ENCODE measurements around the gene SV2B.

Gene SV2B

DNA sequence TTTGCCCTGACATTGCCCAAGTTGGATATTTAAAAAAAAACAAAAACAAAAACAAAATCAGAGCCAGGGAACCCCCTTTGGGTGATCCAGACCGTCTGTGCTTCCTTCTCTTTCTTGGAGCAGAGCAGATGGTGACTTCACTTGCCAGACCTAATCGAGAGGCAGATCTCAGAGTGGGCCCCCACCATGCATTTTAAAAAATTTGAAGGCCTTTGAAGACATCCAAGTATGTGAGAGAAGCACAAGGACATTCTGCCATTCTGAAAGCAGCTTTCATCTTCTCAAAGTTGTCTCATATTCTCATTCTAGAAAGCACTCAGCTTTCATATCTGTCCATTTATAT lies 93.3 kb downstream of the SV2B start:
- no peak for DNase-seq (ENCODE audit: low read depth)

DNA sequence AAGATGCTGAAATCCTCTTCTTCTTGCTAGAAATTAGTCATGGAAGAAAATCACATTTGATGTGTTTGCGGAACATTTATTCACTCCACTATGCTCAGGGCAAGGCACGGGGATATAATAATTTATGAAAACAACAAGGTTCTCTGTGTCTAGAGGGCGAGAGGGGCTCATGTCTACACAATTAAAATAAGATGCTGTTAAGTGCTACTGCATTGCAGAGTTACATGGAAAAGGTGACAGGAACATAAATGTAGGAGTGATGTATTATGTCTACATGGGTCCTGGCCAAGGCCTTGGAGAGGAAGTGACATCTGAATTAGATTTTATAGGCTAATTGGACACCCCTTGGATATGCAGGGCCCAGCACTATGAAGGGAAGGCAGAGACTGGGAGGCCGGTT lies 96.1 kb downstream of the SV2B start:
- DNase-seq (ENCODE audit: low read depth), result no peak

DNA sequence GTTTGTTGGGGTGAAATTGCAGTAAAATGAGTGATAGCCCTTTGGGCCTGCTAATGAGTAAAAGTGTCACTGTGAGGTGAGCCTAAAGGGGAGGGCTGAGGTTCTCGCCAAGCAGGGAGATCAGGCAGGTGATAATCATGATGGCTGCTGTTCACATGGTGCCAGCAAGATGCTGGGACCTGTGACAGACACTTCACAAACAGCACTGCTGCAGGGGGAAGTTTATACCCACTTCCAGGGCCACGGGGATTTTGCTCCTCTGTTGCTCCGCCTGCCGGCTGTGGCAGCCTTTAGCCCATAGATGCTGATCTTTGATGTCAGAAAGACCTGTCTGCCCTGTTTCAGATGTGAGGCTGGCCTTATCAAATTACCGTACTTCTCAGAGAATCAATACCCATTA lies 96.7 kb downstream of the SV2B start:
- no peak for DNase-seq (ENCODE audit: low read depth)

DNA sequence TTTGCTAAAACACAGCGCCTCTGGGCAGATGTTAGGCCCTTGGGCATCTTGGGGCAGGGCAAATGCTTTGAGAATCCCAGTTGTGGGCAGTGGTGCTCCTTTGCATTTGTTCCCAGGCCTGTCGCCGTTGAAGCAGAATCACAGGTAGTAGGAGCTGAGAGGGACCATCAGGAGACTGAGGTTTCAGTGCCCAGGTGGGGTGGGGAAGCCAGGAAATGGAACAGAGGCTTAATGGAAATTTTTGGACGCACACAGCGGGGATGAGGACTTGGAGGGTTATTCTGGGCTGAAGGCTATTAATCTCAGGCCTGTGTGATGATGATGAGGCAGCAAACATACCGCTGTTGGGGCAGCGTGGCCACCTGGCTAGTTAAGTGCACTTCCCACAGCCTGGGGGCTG lies 99.5 kb downstream of the SV2B start:
- no peak for DNase-seq (ENCODE audit: low read depth)

DNA sequence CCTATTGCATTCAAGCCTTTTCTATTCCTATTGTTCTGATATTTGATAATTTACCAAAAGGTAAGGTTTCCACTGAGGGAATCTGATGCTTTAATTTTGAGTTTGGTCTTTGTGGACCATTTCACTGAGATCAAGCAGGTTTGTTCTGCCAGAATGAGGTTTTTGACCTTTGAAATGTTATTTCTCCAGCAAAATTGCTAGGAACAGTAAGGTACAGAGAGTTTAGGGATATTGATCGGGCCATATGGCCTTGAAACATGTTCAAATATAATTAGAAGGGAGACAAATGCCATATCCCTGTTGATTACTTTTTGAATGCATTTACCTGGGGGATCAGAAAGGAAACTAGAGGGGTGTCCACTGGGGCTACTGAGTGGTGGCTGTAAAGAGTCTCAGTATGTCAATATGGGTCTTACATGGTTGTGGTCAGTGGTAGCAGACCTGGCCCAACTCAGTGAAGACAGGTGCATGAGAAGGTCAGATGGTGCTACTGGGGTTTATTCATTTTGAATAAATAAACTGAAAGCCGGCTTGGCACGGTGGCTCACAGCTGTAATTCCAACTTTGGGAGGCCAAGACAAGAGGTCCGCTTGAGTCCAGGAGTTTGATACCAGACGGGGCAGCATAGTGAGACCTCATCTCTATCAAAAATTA lies 100.2 kb downstream of the SV2B start:
- no peak for DNase-seq (ENCODE audit: low read depth)

DNA sequence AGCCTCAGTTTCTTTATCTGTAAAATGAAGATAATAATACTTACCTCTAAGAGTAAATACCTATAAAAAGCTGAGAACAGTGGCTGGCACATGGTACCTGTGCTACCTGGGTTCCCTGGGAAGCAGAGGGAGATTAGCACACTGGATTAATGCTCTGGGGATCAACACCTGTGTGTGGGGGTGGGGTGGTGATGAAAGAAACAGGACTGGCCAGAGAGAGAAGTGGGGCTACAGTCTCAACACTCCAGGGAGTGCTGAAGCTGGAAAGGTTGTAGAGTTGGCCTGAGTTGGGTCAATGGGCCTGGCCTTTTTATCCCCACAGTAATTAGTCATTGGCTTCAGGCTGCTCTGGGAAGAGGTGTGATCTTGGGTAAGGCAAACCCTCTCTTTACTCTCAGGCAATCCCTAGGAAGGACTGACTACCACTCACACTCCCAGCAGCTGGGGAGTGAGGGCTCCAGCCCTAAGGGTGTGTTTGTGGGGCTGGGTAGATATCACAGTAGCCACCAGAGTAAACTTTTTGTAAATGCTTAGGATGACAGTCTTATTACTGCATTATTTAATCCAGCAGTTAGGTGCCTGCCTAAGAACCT lies 102.5 kb downstream of the SV2B start:
- DNase-seq (ENCODE audit: low read depth), result no peak

DNA sequence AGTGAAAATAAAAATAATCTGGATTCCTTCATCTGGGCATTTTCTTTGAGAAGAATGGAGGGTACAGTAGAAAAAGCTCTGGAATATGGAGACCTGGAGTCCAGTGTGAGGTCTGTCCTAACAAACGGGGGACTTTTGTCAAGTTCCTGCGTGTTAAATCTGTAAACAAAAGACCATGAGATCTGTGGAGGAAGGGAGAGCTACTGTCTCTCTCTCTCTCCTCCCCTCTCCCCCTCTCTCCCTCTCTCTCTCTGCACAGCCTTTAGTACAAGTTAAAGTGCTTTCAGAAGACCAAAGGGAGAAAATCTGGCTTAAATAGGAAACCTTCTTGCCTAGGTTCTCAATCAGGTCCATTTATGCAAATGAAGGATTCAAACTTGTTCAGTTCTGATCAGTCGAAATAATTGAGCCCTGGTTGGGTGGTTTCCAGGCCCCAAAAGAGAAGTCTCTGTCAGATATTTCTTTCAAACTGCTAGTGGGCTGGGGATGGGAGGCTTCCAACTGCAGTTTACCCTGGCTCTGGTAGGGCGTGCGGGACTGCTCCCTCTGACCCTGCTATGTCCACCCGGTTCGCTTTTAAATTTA lies 103.7 kb downstream of the SV2B start:
- DNase-seq (ENCODE audit: low read depth), result no peak

DNA sequence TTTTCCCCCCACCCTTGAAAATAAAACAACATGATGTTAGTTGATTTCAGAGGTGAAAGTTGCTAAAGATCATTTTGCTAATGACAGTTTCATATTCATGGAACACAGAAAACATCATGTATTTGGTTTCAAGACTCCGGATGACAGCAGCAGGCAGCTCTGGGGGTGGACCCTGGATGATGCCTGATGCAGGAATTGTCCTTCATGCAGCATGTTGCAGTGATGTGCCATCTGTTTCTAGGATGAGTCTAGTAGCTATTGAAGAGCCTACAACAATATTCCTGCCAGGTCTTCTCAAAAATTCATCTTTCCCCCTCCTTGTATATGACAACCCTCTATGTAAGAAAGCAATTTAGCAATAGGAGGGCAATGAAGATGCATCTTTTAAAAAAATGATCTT lies 108.3 kb downstream of the SV2B start:
- no peak for DNase-seq (ENCODE audit: low read depth)

DNA sequence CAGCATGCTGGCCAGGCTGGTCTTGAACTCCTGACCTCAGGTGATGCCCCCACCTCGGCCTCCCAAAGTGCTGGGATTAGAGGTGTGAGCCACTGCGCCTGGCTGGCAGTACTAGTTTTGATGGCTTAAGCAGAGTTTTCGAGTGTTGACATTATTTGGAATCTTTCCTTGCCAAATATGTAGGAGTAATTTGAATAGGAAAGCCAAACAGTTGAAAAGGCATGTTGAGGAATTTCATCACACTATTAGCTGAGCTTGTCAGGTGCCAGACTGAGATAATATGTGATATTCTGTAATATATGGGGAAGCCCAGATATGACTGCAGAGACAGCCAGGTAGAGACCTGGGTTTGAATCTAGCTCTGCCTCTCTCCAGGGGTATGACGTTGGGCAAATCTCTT lies 109.3 kb downstream of the SV2B start:
- no peak for DNase-seq (ENCODE audit: low read depth)

DNA sequence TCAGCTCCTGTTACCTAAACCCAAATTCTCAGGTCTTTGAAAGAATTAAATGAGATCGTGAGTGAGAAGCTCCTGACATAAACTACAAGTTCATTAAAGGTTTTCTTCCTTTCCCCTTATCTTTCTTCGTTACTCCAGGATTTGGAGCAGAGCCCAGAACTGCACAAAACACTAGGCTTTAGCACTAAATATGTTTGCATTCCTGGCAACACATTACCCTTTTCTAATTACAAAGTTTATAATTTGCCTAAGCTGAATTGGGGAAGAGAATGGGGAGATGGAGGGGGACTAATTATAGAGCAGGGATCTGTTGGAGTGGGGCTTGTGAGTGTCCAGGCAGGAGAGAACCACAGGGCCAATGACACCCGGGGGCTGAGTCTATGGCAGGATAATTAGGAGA lies 109.7 kb downstream of the SV2B start:
- no peak for DNase-seq (ENCODE audit: low read depth)

DNA sequence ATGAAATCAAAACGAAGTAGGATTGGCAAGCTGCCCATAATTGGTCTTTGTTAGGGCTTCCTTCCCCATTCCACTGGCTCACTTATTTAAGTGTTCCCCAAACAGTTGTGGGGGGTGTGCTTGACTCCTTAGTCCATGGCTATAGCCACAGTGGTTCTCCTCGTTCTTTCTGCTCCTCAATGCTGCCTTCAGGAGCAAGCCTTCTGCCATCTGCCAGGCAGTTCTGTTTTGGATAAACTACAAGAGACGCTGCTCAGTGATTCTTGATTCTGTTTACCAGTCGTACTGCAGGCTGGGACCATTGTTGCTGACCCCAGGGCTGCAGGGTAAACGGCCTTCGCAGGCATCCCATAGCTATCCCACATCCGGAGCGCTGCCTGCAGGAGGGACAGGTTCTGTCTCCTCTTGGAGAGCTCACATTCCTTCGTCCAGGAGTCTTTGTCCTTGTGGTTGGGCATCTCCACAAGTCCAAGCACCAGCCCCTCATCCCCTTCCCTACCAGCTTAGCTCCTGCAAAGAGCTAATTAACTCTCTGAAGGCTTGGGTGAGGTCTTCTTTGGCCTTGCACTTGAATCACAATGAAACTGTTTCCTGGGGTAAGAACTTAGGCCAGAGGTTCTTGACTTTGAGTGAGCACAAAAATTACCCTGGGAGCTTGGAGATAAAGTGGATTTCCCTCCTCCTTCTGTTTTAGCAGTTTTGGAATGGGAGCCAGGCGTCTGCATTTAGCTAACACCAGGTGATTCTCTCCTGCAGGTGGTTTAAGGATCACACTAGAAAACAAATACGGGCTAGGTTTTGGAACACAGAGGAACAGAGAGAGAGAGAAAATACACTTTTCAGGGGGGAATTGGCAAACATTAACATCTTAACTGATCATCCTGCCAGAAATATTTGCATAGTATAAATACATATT lies 114.9 kb downstream of the SV2B start:
- no peak for DNase-seq (ENCODE audit: low read depth)

DNA sequence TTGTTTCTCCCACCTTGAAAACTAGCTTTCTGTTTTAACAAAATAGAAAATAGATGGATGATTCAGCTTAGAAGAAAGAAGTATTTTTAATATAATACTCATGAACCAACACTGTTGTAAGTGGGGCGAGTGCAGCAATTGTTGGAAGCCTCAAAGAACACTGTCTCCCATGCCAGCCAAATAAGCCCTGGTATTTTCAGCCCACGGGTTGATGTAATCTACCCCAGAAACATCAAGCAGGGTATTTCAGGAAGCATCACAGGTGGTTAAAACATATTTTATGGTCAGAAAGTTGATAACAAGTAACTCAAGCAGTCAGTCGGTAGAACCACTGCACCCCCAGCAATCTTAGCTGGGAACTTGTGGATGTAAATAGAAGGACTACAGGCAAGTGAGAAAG lies 115.9 kb downstream of the SV2B start:
- DNase-seq (ENCODE audit: low read depth), result no peak

DNA sequence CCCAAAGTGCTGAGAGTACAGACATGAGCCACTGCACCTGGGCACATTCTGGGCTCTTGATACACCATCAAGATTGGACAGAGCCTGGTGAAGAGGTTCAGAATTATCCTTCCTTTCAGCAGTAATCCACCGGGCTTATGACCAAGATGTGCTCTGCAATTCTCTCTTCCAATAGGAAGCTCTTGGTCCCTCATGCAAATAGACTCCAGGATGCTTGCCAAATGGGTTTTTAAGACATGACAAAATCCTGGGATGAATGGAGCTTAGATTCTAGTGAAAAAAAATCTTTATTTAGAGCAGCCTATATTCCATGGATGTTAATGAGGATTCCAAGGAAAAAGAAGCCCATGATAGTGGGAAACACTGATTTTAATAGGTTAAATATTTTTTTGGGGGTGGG lies 119.1 kb downstream of the SV2B start:
- DNase-seq (ENCODE audit: low read depth), result no peak

DNA sequence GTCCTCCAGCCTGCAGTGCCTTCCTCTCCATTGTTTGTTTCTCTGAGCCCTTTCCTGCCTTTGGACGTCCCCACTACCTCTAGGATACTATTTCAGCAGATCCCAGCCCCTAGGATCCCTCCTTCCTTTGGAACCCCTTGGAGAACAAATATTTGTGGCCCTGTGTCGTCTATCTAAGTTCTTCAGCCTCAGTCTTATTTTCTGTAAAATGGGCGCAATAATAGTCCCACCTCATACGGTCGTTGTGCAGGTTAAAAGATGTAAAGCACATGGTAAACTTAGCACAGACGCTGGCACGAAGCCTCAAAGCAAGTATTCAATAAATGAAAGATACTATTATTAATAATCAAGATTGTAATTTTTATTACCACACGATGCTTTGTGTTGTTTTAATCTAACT lies 122.0 kb downstream of the SV2B start:
- DNase-seq (ENCODE audit: low read depth), result no peak

DNA sequence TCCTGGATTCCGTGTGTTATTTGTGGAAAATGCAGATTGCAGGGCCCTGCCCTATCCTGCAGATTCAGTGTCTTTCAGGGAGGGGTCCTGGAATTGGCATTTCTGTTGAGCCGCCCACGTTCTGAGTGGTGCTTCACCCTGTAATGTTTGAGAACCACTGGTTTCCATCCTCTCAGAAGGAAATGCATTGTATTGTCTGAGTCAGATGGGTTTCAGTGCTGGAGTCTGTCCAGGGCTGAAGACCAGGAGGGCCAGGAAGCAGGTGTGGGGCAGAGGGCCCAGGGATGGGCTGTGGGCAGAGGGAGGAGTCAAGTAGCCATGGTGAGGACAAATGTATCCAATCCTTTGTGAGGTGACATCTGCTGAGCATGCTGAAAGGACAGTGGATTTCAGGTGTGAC lies 123.8 kb downstream of the SV2B start:
- DNase-seq (ENCODE audit: low read depth), result no peak

DNA sequence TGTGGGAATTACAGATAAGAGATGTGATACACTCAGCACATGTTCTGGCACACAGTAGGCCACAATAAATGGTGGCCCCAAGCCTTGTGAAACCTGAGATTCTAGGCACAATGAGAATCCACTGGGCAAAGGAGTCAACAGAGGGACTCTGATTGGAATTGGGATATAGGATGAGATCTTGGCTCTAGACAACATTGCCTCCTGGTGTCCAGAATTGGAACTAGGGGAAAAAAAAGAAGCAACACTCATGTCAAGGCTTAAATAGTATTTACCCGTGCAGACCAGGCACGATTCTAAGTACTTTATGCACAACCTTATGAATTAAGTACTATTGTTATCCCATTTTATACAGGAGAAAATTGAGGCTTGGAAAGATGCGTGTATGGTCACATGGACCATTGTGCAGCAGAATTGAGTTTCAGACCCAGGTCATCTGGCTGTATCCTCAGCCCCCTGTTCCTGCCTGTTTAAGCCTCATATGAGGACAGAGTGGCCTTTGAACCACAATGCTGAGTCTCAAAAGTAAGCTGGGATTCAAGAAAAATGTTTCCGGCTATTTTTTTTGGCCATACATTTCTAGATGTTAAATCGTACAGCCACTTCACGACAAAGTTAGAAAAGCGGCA lies 124.8 kb downstream of the SV2B start:
- DNase-seq (ENCODE audit: low read depth), result no peak

DNA sequence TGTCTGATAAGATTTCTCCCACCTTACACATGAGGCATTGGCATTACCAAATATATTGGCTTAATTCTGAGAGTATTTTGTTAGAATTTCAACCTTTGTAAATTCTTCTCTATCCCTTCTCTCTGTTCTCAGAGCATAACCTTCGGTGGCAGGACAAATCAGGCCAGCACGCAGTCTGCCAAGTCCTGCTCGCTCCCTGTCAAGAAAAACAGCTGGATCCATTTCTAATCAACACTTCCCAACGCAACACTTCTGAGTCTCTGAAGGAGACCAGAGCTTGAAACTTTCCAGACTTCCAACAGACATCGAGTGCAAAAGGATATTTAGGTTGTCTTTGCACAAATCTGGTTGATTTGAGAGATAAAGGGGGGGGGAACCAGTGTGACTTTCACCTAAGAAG lies 125.7 kb downstream of the SV2B start:
- DNase-seq (ENCODE audit: low read depth), result no peak

DNA sequence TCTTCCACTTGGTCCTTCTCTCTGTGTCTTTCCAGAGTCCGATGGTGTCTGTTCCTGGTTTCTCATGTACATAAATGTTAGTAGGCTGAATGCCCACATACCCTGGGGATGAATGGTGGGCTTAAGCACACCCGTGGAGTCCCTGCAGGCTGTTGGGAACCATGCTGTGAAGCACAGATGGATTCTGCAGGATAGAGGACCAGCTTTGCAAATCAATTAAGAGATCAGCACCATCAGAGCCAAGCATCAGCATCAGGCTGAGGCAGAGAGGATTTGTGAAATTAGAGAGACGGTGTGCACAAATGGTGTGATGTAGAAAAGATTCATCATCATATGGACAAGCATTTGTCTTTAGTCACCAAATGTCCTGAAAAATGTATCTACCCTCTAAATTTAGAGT lies 127.1 kb downstream of the SV2B start:
- no peak for DNase-seq (ENCODE audit: low read depth)

DNA sequence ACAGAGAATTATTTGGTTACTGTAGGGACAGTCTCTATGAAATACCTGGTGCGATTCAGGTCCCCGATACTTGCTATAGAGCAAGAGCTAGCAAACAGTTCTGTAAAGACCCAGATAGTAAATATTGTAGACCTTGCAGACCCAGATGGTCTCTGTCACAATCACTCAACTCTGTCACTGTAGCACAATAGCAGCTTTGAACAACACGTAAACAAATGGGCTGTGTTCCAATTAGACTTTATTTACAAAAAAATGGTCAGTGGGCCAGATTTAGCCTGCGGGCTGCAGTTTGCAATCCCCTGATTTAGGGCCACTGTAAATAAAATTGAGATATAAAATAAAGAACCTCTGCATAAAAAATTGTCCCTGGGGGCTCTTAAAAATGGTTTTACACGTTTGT lies 127.7 kb downstream of the SV2B start:
- DNase-seq (ENCODE audit: low read depth), result no peak

DNA sequence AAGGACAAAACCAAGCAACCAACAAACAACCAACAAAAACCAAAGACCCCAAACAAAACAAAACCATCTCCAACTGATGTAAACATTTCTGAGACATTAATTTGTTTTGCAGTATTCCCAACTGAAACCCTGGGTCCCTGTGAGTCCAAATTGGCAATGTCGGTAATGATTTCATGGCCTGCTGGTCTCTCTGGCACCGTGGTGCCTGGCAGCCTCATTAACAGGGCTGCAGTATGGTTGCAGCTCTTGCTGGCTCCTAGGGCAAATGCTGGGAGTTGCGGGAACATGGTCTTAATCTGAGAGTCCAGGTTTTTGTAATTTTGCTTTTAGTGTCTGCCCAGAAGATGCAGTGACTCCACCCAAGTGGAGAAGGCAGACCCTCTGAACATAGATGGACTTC lies 128.3 kb downstream of the SV2B start:
- no peak for DNase-seq (ENCODE audit: low read depth)

DNA sequence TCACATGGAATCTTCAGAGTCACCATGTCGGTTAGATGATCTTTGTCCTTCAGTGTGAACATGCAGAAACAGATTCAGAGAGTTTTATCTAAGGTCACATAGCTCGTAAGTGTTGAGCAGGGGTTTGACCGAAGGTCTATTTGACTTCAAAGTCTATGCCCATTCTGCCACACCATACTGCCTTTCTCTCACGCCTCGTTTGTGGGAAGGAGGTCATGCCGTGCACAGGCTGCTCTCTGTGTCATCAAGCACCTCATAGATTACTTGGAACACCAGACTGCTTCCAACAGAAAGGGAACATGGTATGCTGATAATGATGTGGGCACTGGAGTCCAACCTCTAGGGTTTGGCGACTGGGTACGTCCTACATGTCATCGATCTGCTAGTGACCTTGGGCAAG lies 128.8 kb downstream of the SV2B start:
- no peak for DNase-seq (ENCODE audit: low read depth)

DNA sequence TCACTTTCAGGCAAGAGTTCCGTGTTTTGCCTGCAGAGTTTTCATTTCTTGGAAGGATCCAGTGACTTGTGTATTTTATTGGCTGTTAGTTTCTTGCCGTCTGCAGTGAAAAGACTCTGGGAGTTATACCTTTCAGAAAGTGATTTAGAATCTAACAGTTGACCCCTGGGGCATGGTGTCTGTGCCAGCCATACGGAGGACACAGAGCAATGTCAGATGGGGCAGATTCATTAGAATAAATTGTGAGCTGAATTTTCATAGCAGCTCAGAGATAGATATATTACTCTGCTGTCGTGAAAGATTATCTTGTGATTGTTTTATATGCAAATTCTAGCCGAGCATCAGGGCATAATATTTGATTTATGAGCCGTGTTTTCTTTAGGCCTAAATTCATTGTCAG lies 131.6 kb downstream of the SV2B start:
- DNase-seq (ENCODE audit: low read depth), result no peak

DNA sequence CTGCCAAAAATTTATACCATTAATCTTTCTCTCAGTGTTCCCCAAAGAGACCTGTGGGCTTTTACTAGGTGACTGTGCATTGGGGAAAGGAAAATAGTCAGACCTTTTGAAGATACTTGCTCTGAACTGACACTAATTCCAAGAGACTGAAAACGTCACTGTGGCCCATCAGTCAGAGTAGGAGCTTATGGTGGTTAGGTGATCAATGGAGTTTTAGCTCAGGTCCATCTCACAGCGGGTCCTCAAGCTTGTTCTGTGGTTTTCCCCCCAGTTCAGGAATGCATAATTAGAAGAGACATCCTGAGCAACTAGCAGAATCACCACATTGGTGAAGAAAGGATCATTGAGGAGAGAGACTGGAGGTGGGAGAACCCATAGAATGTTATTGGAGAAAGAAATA lies 134.7 kb downstream of the SV2B start:
- DNase-seq (ENCODE audit: low read depth), result no peak

Data from fibroblast of the conjunctiva (primary cell).